Erythroblast (primary cell): ENCODE data around the gene HDAC11.

Experiments used
- DNase-seq, 2 experiments: peaks; one replicate each; lab custom pipeline; 2025; lab: John Stamatoyannopoulos, UW
- GATA1 ChIP-seq: IDR thresholded peaks from 2 replicates; pipeline ENCODE4 v1.6.1; 2011; ENCODE audit warnings: low read depth, mild to moderate bottlenecking, control low read depth, low read length, moderate library complexity
- POLR2A ChIP-seq: IDR thresholded peaks from 2 replicates; pipeline ENCODE4 v1.6.1; 2011; ENCODE audit warnings: mild to moderate bottlenecking, low read length

HDAC11 gene

GRCh38 chr3:13536832-13537231 lies 56.7 kb downstream of the HDAC11 start:
- no peak for DNase-seq
- TF ChIP-seq POLR2A (no peak), GATA1 (no peak)

- no peak for TF ChIP-seq GATA1
- no peak for TF ChIP-seq POLR2A
- DNase-seq, result no peak
Observed at GRCh38 chr3:13537244-13537908, 57.3 kb downstream of the HDAC11 start.

GRCh38 chr3:13537909-13538296 lies 57.8 kb downstream of the HDAC11 start:
- TF ChIP-seq GATA1, result no peak
- TF ChIP-seq POLR2A, result no peak
- DNase-seq, result no peak

- DNase-seq, result no peak
Observed at GRCh38 chr3:13538520-13539291, 58.6 kb downstream of the HDAC11 start.

GRCh38 chr3:13539292-13539638 lies 59.2 kb downstream of the HDAC11 start:
- no peak for DNase-seq
- no peak for TF ChIP-seq POLR2A
- no peak for TF ChIP-seq GATA1

More at GRCh38 chr3:13538520-13539291, 58.6 kb downstream of the HDAC11 start:
- TF ChIP-seq POLR2A (no peak), GATA1 (no peak)

- no peak for TF ChIP-seq POLR2A
- no peak for TF ChIP-seq GATA1
- DNase-seq, result no peak
Observed at GRCh38 chr3:13539671-13540070, 59.6 kb downstream of the HDAC11 start.

GRCh38 chr3:13540297-13540995 lies 60.3 kb downstream of the HDAC11 start:
- no peak for TF ChIP-seq GATA1
- TF ChIP-seq POLR2A, result no peak

GRCh38 chr3:13541691-13542090 lies 61.6 kb downstream of the HDAC11 start:
- TF ChIP-seq GATA1 (no peak), POLR2A (no peak)

More at GRCh38 chr3:13540297-13540995, 60.3 kb downstream of the HDAC11 start:
- no peak for DNase-seq

GRCh38 chr3:13542142-13542541 lies 62.0 kb downstream of the HDAC11 start:
- TF ChIP-seq POLR2A (no peak), GATA1 (no peak)
- no peak for DNase-seq

More at GRCh38 chr3:13541691-13542090, 61.6 kb downstream of the HDAC11 start:
- no peak for DNase-seq

GRCh38 chr3:13543253-13543652 lies 63.1 kb downstream of the HDAC11 start:
- DNase-seq, result no peak
- TF ChIP-seq GATA1 (no peak), POLR2A (no peak)

- no peak for DNase-seq
- TF ChIP-seq POLR2A (no peak), GATA1 (no peak)
Observed at GRCh38 chr3:13544293-13544831, 64.3 kb downstream of the HDAC11 start.

- DNase-seq, result no peak
- TF ChIP-seq GATA1, result no peak
- TF ChIP-seq POLR2A, result no peak
Observed at GRCh38 chr3:13544951-13545651, 65.0 kb downstream of the HDAC11 start.

- DNase-seq, result no peak
- no peak for TF ChIP-seq GATA1
- no peak for TF ChIP-seq POLR2A
Observed at GRCh38 chr3:13545952-13546454, 65.9 kb downstream of the HDAC11 start.
